IPS DF 4.7 (cell line): ENCODE measurements around the gene RGS6.

Experiments
- DNase-seq: peaks from one replicate; pipeline ENCODE4 v3.0.0-alpha.2; 2013; ENCODE audit warnings: low spot score; ENCODE audit errors: extremely low read depth

Gene RGS6

DNA sequence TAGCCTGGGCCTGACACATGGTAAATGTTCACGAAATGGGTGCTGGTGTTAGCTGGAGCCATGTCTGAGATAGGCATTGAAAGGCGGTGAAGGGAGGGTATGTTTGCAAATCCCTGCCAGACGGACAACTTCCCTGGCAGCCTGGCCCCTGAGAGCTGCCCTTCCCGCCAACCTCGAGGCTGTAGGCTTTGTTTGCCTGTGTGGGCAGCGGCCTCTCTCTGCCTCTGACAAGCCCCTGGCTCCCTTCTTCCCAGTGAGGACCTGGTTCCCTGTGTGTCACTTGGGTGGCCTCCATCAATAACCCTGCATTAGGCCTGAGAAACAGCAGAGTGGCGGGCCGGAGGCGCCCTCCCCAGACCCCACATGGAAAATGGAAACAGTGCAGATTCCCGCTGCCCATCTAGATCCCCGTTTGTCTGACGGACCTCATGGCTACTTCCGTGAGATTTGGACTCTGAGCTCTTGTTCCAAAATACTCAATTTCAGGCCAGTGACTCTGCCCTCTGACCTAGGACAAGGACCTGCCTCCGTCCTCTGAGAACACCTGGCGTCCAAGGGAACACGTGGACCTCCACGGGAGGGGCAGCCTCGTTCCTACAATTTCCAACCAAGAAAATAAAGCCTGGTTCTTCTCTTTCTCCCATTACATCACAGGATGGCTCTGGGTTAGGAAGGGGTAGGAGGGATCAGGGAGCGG lies 636.2 kb downstream of the RGS6 start:
- no peak for DNase-seq

DNA sequence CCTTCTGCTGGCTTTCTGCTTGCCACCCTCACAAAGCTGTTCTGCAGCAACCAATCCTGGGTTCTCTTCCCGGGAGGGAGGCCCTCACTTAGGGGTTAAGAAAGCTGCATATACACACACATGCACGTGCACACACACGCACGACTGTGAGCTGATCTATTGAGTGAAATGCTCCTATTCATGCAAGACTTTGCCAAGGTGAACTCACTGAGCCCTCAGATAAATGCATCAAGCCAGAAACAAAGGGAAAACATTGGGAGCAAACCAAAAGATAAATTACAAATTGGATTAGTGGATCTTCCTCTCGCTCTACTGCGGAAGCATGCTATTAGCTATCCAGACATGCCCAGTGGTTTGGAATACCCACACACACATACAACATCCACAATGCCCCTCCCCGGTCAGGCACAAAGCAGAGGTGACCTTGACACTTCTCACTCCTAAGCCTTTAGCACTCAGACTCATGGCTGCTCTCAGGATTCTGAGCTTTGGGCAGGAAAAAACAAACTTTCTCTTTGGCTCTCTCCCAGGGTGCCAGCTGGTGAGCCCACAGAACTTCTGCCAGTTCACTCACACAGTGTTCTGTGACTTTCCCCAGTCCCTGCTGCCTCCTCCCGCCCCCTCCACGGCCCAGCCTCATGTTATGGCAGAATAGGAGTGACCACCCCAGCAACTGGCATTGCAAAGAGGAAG lies 641.6 kb downstream of the RGS6 start:
- DNase-seq: no peak

DNA sequence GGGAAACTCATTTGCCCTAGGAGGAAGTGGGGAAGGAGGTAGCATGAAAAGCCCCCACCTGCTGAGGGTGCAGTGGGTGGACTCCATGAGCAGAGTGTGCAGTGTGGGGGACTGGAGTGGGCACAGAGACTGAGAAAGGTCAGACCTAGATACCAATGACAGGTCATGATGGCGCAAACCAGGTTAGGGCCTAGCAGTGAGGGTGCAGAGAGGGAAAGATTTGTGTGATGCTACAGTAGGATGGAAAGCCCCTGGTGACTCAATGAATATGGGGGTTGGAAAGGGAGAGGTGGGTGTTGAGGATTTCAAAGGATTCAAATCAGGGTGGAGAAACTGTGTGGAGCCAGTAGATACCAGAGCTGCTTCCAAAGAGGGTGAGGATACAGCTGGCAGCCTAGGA lies 642.5 kb downstream of the RGS6 start:
- no peak for DNase-seq

DNA sequence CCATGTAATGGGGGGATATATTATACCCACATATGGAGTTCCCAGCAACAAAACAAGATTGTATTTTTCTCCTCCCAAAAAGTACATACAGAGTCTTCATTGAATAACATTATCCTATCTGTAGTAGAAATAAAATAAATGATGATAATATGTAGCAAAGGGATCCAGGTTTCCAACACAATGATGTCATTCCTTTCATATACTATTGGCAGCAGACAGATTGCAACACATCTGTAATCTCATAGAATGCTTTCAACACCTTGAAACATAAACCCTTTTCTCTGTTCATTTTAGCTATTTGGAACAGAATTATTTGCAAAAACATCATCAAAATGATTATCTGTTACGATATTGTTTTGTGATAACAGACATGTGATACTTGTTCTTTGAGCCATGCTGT lies 644.0 kb downstream of the RGS6 start:
- DNase-seq: no peak

DNA sequence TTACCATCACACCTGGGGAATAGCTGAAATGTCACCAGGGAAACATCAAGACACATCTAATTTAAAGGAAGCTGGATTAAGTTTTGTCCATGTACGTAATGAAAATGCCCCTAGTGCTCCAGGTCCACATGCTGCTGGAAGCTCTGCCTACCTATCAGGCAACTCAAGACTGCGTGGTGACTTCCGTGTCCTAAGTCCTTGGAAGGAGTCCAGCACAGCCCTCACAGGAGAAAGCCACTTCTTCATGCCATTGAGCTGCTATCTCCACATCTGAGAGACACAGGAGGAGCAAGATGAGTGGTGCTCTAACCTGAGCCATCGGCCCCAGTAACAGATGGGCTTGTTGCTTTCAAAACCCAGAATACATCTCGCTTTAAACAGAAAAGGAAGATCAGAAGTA lies 645.3 kb downstream of the RGS6 start:
- no peak for DNase-seq

DNA sequence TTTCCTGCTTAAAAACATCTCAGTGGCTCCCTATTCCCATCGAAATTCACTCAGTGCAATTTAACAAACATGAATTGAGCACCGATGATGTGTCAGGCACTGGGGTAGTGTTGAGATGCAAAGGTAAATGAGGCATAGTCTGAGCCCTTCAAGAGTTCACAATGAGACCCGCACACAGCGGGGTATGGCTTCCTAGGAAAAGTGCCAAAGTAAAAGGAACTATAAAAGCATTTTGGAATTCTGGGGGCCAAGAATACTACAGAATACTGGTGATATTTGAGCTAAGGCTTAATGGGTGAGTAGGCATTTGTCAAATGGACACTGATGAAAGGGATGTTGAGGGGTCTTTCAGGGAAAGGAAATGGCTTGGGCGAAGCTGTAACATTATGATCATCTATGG lies 646.3 kb downstream of the RGS6 start:
- DNase-seq: no peak

DNA sequence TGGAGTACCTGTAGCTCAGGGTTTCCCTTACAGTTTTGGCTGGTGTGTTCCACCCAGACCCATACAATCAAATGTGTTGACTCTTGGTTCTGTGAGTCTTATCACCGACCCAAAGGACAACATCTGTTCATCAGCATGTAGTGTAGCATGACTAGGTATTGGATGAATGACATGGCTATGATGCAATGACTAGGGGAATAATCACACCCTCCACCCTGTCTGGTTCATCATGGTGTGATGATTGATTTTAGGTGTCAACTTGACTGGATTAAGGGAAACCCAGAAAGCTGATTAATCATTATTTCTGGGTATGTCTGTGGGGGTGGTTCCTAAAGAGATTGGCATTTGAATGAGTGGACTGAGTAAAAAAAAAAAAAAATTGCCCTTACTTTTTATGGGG lies 650.4 kb downstream of the RGS6 start:
- DNase-seq: no peak

DNA sequence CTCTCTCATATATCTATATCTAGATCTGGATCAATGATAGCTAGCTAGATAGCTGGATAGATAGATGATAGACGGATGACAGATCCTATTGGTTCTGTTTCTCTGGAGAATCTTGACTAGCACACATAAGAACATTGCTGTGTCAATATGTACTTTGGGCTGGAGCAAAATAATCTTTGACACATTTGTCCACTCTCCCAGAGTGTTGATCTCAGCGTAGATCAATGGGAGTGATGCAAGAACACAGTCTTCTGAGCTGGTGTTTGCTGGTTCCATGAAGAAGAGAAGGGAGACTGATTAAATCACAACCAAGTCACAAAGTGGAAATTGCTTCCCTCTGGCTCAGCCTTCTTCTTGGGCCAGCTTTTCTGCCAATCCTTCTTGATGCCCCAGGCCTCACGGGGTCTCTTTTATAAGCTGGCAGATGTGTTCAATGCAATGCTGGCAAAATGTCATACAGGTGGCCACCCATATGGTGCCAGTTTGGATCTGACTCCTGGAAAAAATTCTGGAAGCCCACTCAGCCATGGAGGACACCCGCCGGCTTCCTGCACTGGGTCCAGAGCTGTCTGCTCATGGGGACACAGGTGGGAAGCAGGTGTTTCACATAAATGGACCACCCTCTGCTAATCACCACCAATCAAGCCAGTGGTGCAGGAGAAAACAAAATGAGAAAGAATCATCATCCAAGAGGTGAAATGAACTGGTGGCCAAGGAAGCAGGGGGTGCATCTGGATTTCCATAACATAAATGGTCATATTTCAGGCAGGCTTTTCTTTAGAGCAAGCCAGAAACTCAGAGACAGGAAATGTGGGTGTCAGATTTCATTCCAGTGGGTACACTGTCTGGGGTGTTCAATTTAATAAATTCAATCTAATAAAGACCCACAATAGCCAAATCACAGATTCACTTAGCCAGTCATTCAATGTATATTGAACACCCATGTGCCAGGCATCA lies 651.4 kb downstream of the RGS6 start:
- no peak for DNase-seq

DNA sequence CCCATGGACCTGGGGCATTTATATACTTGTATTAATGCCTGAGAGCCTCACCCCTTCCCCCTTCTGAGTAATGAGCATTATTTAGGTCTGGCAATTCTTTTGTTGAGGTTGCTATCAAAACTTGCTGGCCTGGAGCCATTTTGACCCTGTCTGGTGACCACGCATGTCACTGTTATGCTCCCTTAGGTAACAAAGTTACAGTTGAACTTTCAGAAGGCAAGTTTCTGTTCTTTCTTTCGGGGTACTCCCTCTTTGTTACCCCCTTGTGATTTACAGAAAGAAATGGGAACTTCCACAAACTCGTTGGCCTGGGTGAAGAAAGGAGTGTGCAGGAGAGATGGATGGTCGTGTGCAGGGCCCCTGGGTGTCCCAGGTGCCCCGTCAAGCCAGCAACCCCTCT lies 656.3 kb downstream of the RGS6 start:
- no peak for DNase-seq

DNA sequence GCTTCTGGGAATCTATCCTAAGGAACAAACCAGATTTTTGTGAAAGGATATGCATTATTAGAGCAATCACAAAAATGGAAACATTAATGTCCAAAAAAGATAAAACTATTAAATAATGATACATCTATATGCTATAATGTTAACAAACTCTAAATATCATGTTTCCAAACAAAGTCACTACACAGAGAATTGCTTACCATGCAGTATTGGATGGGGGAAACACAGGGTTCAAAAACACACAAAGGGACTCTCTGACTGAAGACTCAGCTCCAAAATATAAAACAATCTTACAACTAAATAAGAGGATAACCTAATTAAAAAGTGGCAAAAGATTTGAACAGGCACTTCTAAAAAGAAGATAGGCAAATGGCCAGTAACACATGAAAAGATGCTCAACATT lies 657.4 kb downstream of the RGS6 start:
- DNase-seq: no peak

DNA sequence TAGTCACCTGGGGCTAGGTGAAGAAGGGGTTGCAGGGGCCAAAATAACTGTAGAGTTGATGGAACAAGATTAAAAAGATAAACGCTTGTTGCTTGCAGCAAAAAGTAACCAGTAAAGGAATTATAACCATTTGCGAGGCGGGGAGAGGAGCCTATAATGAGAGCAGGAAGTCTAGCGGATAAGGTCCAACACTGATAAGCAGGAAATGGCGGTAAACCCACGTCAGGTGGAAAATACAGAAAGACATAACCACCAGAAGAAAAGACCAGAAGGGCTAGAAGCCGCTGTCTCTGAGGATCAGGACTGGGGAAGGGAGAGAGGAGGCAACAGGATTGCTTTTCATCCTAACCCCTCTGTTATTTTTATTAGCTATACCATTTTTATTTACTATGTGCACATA lies 658.3 kb downstream of the RGS6 start:
- DNase-seq: no peak

DNA sequence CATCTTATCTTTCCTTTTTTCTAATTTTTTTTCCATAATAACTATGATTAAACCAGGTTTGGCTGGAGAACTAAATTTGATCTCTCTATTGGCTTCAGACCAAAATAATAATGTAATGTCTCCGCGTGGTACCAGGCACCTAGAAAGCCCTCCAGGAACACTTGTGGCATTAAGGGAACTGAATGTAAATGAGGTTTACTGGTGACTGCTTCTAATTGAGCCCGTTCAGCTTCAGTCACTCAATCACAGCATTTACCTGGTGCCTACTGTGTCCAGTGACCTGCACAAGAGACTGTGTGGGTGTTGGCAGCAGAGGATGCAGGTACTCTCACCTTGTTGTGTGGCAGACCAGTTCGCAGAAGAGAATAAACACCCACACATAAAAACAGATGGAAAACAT lies 659.2 kb downstream of the RGS6 start:
- DNase-seq: no peak

DNA sequence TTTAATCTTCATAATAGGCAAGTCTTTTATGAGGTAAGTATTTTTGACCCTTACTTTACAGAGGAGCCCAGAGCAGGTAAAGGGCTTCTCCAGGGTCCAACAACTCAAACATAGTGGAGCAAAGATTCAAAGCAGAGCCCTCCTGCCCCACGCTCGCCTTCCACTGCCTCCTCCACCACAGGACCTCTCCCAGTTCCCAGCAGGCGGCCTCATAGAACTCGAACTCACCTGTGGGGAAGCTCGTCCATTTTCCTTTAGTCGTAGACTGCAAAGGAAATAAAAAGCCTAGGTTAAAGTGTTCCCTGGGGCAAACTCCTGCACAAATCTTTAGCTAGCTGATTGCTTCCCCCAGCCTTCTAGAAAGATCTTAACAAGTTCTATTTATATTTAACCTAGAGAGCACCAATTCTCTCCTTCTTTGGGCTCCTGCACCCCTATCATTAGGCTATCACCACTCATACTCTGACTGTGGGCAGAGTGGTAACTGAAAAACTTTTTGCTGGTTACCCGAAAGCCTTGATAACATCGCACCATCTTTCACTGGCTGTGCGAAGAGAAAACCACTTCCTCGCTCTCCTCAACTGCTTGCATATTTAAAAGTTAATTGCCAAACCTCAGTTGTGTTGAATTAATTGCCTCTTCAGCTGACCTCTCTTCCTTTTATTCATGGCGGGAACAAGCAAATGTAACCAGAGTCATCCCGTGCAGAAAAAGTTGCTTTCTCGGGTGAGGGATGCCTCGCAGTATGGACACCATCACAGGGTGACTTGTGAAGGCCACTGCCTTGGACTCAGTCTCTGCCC lies 662.1 kb downstream of the RGS6 start:
- DNase-seq: no peak

DNA sequence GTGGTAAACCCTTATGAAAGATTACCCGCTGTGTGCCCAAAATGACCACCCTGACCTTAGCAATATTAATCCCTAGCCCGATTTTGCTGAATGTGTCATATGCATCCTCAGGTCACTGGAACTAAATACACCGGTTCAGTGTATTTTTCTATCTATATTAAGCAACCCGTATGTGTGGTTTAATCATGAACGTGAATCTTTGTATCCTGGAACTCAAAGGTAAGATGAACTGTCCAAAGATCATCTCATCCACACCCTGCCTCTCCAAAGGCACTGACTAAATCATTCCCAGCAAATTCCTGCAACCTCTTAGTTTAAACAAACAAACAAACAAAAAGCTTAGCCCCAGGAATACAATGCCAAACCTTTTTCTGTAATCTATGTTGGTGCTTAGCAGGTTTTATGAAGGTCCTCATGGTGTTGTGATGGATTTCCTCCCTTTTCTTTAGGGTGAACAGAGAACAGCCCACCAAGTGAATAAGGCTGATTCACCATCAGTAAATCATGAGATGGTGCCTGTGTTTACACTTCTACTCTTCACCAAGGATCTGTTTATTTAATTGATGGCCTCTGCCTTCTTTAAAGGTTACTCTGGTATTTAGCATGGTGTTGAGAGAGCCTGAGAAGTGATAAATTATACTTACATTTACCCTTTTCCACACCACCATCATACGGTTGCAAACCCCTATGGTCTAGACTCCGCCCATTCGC lies 663.1 kb downstream of the RGS6 start:
- DNase-seq: no peak

DNA sequence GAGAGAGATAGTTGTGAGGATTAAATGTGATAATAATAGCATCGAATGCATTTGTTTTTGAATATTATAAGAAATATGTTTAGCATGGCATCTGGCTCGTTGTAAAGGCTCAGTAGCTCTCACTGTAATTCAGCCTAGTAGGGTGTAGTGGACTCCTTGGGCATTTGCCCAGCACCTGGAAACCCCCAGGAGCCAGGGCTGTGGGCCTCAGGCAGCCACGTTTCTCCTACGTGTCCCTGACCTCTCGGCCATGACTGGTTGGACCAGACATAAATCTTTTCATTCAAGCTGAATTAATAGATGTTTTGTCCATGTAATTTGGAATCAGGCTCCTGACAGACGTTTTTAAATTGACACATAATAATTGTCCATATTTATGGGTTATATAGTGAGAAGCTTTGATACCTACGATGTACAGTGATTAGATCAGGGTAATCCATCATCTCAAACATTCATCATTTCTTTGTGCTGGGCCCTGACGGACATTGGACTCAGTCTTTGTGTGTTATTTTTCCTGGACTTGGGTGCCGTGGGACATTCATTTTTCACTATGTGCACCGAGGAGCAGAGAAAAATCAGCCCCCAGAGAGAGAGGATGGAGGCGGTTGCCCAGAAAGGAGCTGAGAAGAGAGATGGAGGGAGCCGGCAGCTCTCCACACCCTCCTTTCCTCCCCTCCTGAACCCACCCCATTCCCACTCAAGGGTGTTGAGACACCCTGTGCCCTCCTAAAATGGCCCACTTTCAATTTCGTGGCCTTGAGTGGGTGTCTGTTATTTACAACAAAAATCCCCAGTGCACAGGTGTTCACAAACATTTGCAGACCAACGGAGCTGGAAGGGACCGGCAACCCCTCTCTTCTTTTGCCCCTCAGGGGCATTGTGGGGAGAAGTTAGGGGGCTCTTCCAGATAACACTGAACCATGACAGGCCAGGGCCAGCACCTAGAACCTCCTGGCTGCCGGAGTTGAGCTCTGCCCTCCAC lies 665.3 kb downstream of the RGS6 start:
- DNase-seq: no peak

DNA sequence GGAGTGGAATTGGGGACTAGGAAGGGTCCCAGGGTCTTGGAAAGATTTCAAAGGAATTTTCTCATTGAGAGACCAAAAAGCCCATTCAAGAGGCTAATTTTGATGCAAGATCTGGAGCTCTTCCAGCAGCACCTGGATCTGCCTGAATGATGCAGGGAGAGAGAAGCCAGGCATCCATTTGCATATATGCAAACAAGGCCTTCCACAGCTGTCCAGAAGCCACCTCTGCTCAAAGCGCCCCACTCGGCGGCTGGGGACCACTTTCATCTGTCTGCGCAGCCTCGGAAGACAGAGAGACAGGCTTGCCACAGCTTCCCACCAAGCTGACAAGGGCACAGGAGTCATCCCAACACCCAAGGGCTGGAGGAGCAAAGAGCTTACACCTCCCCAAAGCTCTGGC lies 666.1 kb downstream of the RGS6 start:
- no peak for DNase-seq

DNA sequence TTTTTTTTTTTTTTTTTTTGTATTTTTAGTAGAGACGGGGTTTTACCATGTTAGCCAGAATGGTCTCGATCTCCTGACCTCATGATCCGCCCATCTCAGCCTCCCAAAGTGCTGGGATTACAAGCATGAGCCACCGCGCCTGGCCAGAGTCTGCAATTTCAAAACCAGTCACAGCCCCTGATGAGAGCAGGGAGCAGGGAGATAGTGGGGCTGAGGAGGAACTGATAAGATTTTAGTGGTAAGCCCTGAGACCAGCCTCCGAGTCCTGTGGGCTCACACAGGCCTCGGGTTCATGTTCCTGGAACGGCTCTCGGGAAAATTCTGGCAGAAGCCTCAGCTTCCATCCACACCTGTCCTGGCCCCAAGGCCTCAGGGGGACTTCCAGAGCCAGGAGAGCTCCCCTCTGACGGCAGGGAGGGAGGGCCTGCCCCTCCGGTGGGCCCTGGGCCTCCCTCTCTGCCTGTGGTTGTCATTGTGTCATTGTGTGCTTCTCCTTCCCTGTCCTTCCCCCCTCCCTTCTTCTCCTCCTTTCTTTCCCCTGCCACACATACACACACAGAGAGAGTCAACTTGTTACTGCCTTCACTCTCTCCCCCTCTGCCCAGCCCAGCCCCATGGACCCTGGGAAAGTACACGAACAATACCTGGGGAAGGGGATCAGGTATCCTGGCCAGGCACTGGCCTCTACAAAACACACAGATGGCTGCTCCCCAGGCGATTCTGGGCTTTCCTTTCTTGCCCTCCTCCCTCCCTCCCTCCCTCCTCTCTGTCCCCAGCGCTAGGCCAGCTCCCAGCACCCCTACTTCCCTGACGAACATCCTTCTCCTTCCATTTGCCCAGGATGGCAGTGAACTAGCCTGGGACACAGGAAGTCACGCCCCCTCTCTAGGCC lies 667.6 kb downstream of the RGS6 start:
- DNase-seq: no peak

DNA sequence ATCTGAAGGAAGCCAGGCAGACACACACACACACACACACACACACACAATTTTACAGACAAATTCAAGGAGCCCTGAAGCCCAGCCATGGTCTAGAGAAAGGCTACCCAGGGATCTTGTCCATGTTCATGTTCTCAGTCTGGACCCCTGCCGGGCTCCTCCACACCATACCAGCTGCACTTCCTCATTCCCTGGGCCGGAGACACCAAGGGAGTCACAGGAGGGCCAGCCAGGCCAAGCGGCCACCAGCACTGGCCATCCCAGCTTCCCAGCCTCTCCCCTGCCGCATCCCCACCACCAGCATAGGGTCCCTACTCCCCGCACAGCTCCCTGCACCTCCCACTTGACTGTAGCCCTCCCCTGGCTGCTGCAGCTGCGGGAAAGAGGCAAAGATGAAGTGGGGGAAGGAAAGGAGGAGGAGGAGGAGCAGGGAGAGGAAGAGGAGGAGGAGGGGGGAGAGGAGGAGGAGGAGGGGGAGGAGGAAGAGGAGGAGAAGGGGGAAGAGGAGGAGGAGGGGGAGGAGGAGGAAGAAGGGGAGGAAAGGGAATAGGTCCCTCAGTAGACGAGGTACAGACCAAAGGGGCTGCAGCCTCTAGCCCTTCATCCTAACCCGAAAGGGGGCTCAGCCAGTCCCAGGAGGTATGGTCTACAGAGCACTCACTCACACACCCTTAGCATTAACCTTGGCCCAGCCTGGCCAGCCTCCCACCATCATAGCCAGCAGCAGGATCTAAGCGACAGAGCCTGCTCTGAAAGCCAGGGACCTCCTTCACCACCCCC lies 668.5 kb downstream of the RGS6 start:
- DNase-seq: no peak
